HG03457 (cell line): ENCODE measurements around the gene AGMAT.
"Not testable (repeated sequence)": the region's sequence is repeated elsewhere in the genome, so short reads cannot be mapped to it uniquely, and the experiment has no call there.

Experiments used
- ATAC-seq: cut with Tn5 transposase; IDR thresholded peaks from one replicate; pipeline ENCODE4 v1.9.1; 2021; ENCODE audit warnings: moderate number of reproducible peaks; ENCODE audit not compliant: unreplicated experiment

AGMAT gene

GRCh38 chr1:15616373-15617172, 31.7 kb upstream of the AGMAT start:
- no peak for ATAC-seq

DNA sequence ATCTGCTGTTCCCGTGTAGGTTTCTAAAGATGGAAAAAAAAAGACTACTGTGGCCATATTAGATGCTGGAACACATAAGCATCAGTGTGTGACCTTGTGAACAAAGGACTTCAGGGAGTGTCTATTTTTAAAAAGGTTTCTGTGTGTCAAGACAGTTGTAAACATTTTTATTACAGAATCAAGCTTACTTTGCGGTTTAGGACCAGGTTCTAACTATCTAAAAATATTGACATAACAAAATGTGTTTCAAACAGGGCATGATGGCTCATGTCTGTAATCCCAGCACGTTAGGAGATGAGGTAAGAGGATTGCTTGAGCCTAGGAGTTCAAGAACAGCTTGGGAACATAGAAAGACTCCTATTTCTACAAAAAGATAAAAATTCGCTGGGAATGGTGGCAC, 25.3 kb upstream of the AGMAT start:
- no peak for ATAC-seq

DNA sequence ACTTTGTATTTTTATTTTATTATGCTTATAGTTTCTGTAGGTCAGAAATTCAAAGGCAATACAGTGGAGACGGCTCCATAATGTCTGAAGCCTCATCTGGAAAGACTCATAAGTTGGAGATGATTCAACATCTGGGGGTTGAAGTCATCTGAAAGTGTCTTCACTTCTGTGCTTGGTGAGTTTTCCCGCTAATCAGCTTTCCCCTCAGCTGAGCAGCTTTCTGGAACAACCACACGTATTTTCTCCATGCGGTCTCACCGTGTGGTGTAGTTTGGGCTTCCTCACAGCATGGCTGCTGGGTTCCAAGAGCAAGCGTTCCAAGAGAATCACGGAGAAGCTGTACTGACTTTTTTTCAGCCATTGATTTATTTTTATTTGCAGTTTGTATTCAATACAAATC, 24.8 kb upstream of the AGMAT start:
- no peak for ATAC-seq

DNA sequence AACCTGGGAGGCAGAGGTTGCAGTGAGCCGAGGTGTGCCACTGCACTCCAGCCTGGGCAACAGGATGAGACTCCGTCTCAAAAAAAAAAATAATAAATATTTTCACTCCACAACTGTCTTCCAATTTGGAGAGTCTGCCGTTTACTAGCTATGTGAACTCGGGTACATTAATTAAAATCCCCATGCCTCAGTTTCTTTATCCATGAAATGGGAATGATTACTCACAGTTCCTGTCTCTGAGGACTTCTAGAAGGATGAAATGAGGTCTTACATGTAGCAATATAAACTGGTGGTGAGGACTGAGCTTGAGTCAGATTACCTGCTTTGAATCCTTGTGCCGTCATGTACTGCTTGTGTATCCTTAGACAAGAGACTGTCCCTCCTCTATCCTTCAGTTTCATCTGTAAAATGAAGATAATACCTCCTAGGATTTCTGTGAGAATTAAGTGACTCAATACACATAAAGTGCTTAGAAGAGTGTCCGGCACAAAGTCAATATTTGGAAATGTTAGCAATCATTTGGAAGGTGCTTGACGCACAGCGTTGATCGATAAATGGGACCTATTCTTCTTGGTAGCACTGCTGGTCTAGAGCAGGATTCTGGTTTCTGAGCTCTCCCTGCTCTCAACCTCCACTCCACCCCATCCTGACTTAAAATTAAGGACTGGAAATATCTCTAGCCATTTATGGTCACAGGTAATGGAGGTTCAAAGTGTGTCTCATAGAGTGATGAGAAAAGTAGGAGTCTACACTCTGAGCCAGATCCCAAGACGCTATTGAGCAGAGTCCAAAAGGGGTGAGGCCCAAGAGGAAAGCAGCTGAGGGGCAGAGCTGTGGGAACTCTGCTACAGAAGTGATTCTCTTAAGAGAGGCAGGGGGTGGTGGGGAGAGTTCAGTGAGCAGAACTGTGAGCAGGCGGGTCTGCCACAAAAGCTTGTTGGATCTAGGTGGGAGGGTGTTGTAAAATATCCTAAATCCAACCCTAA, 20.8 kb upstream of the AGMAT start:
- ATAC-seq = no peak

DNA sequence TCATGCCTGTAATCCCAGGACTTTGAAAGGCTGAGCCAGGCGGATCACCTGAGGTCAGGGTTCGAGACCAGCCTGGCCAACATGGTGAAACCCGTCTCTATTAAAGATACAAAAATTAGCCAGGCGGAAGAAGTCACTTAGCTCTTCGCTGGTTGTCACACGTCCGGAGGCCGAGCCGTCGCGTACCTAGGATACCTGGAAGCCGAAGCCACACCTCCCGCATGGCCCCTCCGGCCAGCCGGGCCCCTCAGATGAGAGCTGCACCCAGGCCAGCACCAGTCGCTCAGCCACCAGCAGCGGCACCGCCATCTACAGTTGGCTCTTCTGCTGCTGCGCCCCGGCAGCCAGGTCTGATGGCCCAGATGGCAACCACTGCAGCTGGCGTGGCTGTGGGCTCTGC, 19.5 kb upstream of the AGMAT start:
- ATAC-seq = not testable (repeated sequence)

GRCh38 chr1:15603966-15604282, 19.1 kb upstream of the AGMAT start:
- not testable (repeated sequence) for ATAC-seq

GRCh38 chr1:15603050-15603965, 18.5 kb upstream of the AGMAT start:
- ATAC-seq = peak; percentile 88

- no peak for ATAC-seq
Measured at GRCh38 chr1:15598436-15598835, 13.6 kb upstream of the AGMAT start.

DNA sequence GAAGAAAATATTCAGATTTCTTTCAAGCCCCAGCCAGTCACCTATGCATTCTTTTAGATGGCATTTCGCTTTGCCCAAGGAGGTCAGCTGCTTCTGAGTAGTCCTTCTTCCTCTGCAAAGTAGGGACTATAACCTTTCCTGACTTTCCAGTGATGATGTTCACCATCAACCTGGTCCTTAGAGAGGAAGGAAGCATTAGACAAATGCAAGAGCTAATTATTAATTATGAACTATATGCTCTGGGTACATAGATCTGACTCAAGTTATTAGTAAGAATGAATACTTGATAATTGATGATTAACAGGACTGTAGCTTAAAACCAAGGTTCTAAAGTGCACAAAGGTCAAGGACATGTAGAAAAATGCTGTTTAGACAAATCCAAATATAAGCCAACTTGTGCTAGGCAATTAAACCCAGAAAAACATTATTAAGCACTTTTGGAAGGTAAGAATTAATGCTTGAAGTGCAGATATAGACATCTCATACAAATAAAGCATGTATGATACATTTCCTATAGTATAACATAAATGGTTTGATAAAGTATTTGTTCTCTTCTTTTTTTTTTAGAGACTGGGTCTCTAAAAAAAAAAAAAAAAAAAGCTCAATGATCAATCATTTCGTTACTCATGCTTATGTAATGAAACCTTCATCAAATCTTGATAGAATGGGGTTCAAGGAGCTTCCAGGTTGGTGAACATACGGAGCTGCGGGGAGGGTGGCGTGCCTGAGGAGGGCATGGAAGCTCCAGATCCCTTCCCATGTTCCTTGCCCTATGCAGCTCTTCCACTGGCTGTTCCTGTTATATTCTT, 11.2 kb upstream of the AGMAT start:
- ATAC-seq = no peak

DNA sequence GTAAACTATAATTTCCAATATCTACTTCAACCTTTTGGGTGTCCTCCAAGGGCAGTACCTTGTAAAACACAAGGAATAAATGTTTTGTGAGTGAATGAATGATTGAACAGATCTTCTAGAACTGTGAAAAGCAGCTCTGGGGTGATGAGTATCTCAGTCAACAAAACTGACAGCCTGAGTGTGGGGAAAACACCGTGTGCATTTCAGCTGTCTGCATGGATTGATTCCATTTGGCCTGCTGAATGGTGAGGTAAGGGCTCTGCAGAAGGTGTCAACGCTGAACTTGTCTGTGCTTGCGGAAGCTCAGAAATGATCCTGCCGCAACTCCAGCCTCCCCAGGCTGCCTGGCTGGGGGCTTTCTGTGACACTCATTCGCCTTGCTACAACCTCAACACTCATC, 7.4 kb upstream of the AGMAT start:
- no peak for ATAC-seq

GRCh38 chr1:15583016-15583706, 1.7 kb downstream of the AGMAT start:
- no peak for ATAC-seq

DNA sequence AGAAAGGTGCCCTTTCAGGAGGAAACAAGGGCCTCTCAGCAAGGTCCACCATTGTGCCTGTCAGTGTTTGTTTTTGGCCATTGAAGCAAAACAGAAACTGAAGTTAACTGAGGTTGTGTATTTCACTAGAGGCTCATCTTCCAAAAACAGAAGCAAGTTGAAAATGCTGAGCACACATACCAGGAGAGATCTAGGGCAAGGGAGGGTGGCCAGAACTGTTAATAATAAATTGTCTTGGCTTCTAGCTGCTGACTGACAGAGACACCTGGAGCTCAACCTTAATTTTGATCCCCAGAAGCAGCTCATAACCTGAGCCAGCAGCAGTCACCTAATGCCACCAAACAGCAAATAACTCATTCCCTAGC, 5.2 kb downstream of the AGMAT start:
- no peak for ATAC-seq

- ATAC-seq = no peak
Measured at GRCh38 chr1:15578921-15579682, 5.7 kb downstream of the AGMAT start.

DNA sequence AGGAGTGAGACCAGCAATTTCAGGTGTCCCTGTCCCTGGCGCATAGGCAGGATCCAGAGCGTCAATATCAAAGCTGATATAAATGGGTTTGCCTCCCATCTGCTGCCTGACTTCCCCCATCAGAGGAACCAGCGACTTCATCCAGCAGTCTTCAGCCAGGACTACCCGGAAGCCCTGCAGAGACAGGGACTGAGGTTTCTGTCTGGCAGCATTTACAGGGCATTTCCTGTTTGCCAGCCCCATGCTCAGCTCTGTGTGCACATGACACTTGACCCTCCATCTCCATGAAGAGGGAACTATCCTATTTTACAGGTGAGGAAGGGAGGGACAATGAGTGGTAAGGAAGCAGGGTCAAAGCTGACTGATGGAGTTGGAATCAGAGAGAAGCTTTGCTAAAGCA, 7.2 kb downstream of the AGMAT start:
- ATAC-seq = no peak

GRCh38 chr1:15575549-15576150, 9.2 kb downstream of the AGMAT start:
- ATAC-seq = no peak

DNA sequence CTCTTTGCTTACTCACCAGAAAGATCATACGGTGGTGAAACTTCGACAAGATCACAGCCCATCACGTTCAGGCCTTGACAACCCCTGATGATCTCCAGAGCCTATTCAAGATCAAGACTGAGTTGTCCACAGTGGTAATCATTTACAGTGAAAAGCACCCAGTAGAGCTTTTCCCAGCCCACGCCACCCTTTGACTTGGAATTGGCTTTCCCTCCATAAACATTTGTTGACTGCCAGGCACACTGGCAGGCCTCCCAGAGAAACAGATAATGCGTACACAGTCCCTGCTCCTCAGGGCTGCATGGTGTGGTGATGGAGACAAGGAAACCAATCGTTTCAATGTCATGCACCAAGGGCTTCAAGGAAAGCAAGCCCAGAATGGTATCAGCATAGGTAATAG, 10.1 kb downstream of the AGMAT start:
- no peak for ATAC-seq

DNA sequence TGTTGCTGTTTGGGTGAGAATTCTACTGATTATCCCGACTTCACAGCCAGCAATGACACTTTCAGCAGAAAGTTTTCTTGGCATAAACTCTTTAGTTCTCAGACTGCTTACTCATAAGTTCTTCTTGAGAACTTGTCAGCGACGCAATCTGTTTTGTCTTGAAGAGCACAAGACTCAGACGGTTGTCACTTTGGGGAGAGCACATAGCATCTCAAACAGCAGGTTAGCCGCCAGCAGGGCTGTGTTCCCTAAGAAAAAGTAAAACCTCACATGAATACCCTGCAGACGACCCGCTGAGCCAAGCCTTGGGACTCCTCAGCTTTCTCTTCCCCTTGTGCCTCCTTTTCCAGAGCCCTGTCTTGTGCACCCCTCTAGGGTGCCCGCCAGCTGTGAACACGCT, 11.4 kb downstream of the AGMAT start:
- ATAC-seq = no peak

DNA sequence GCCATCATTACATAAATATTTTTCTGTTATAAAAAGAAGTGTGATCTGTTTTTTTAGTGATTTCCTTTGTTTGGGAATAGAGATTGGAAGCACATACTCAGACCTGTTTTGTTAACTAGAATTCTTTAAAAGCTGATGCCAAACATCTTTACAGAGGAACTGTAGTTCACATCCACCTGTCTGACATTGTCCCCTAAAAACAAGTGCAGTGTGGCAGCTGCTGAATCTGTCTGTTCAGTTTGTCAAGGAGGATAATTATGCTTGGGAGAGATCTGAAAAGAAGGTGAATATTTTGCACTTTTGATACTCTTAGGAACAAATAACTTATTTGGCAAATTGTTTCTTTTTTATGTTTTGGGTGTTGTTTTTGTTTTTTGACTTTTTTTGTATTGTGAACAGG, 13.6 kb downstream of the AGMAT start:
- ATAC-seq = no peak

- no peak for ATAC-seq
Measured at GRCh38 chr1:15570861-15571260, 14.0 kb downstream of the AGMAT start.
